Measurements from ENCODE around the gene NIPAL3.

- no peak for TF ChIP-seq CTCF (IDR thresholded peaks at IDR 0.05)
- no peak for TF ChIP-seq EP300 (IDR thresholded peaks at IDR 0.05)
- no peak for TF ChIP-seq POLR2A (IDR thresholded peaks at IDR 0.05; ENCODE audit: low read depth)
Measured at GRCh38 chr1:24503870-24504523, 88.4 kb downstream of the NIPAL3 start.

Data from esophagus muscularis mucosa (tissue), 4 donors.